Prostate gland (tissue), 2 donors: ENCODE data around the gene GMCL1. TPM values are rescaled to one million over a fixed set of nuclear protein-coding genes. Genes with fewer than 3 reads are reported as not detected.
A peak's percentile ranks its signal among the peaks of the same experiment; 100 is the strongest.

Experiments
- DNase-seq: peaks from one replicate; pipeline ENCODE4 v3.0.0-alpha.2; 2019; ENCODE audit warnings: low spot score
- H3K27ac ChIP-seq, 2 donors: fragments of 200-600 bp; sonication (generic); 2 replicates each; pipeline ENCODE4 v1.5.1; 2017 to 2019
- H3K27me3 ChIP-seq: fragments of 200-600 bp; sonication (generic); replicated peaks from 2 replicates; pipeline ENCODE4 v1.5.1; 2019; ENCODE audit not compliant: insufficient read depth
- H3K36me3 ChIP-seq, 2 donors: fragments of 200-600 bp; sonication (generic); 1 replicate in 1 of 2; 2 replicates in 1 of 2; pipeline versions ENCODE4 v1.5.1 to v1.8.1; 2017 to 2019
- H3K4me1 ChIP-seq: fragments of 200-600 bp; sonication (generic); replicated peaks from 2 replicates; pipeline ENCODE4 v1.5.1; 2019
- H3K4me3 ChIP-seq, 2 donors: fragments of 200-600 bp; sonication (generic); 2 replicates each; pipeline ENCODE4 v1.5.1; 2017 to 2019
- H3K9me3 ChIP-seq: fragments of 200-600 bp; sonication (generic); 2 replicates; pipeline ENCODE4 v1.5.1; 2017
- POLR2A ChIP-seq: fragments of 450-650 bp; IDR thresholded peaks from one replicate; pipeline ENCODE4 v1.6.1; 2016; ENCODE audit warnings: antibody characterized with exemption, mild to moderate bottlenecking
- POLR2AphosphoS5 ChIP-seq: sonication (generic); formaldehyde crosslinking; IDR thresholded peaks from one replicate; pipeline ENCODE4 v1.6.1; 2017; ENCODE audit warnings: antibody characterized with exemption
- WGBS: methylation state at CpG from one replicate; pipeline ENCODE4 v1.1.5; 2018; 5-methylcytosine and 5-hydroxymethylcytosine counted together
- intact Hi-C: fragments of 100-400 bp; cut with DNase I; formaldehyde crosslinking; loops from one replicate; pipeline ENCODE4 v1.14.2; 2022
- total RNA-seq, 2 donors: library from RNA; depleted of rRNA; stranded (reverse); fragments of >200 nt; gene quantifications; one replicate each; pipeline ENCODE4 v1.1.0, GENCODE V29; 2016
- TF ChIP-seq, protein P1 (sequence below), 4 experiments: fragments of 200-600 bp in 2 of 4; fragments of 450-650 bp in 2 of 4; sonication (generic) in 2 of 4; IDR thresholded peaks; 1 replicate in 3 of 4; 2 replicates in 1 of 4; pipeline ENCODE4 v1.5.1; 2016 to 2019; ENCODE audit warnings: antibody characterized with exemption in 4 of 4, mild to moderate bottlenecking in 2 of 4, moderate library complexity in 2 of 4

GMCL1 gene
- total RNA-seq, 2 donors from 2014 or later: 16.4 to 23.6 TPM

DNA sequence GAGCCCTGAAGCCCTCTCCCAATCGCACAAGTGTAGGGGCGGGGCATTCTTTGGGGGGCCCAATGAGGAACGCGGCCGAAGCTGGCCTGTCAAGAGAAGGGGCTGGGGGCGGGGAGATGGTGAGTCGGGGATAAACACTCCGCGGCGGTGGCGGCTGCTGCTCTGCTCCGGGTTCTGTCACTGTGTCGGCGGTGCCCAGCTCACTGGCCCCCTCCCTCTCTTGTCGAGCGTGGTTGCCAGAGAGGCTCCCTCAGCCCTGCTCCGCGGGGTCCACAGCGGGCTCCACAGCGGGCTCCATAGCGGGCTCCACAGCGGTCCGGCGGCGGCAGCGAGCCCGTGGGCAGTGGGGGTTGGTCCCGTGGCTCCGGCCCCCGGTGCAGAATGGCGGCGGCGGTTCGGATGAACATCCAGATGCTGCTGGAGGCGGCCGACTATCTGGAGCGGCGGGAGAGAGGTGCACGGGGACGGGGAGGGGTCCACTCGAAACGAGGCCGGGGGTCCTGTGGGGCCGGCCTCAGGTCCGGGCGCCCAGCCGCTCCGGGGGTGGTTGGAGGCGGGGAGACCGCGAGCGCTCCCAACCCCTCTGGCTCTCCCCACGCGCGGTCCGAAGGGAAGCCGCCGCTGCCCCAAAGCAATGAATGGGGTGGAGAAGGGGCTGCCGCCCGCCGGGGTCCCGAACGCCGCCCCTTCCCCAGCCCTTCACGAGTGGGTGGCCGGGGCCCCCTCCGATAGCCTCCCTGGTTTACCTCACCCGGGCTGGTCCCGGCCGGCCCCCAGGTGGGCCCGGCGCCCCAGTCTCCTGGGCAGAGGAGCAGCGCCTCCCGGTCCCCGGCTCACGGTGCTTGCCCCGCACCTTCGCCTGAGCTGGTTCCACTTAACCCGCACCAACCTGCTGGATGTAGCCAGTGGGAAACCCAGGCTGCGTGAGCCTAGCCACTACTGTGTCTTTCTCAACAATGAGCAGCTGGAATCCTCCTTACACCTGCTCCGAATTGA is 85.8 kb downstream of the GMCL1 start, which contains the start of gene MXD1:
Gene MXD1, plus strand, starts transcription at position 160 of the 996 bp plus-strand sequence. Its CDS starts 222 bp downstream, at position 382.
- 1% methylated on average over 54 of the region's 81 CpGs for WGBS

DNA sequence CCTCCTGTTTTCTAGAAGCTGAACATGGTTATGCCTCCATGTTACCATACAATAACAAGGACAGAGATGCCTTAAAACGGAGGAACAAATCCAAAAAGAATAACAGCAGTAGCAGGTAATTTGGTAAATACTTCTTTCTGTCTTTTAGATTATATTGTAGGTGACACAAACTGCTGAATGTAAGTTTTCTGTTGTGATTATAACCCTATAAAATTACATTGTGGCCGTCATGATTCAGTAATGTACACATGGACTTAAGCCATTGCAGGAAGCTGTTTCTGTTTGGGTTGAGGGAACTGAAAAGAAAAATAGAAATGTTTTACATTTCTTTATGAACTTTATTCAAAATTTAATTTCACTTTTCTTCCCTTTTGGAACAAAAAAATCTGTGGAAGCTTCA is 86.6 kb downstream of the GMCL1 start:
- DNase-seq: no peak
- H3K27me3 ChIP-seq: no peaks in the 10 kb centered on the region

More for the DNA sequence above, 85.8 kb downstream of the GMCL1 start, which contains the start of gene MXD1:
- Histone ChIP-seq H3K27me3 (no peaks in the 10 kb centered on the region), H3K36me3 (no peaks in the 10 kb centered on the region), H3K4me1 (no peaks in the 10 kb centered on the region), H3K27ac (peak within 1 kb of the TSS; percentile 99 to 100), H3K4me3 (peak within 1 kb of the TSS; percentile 88 to 98), H3K9me3 (no peaks in the 10 kb centered on the region)
- TF ChIP-seq, protein P1, sequence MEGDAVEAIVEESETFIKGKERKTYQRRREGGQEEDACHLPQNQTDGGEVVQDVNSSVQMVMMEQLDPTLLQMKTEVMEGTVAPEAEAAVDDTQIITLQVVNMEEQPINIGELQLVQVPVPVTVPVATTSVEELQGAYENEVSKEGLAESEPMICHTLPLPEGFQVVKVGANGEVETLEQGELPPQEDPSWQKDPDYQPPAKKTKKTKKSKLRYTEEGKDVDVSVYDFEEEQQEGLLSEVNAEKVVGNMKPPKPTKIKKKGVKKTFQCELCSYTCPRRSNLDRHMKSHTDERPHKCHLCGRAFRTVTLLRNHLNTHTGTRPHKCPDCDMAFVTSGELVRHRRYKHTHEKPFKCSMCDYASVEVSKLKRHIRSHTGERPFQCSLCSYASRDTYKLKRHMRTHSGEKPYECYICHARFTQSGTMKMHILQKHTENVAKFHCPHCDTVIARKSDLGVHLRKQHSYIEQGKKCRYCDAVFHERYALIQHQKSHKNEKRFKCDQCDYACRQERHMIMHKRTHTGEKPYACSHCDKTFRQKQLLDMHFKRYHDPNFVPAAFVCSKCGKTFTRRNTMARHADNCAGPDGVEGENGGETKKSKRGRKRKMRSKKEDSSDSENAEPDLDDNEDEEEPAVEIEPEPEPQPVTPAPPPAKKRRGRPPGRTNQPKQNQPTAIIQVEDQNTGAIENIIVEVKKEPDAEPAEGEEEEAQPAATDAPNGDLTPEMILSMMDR (IDR thresholded peaks at IDR 0.05): no peak
- TF ChIP-seq POLR2AphosphoS5 (no peak), POLR2A (peak; percentile 99)
- intact Hi-C loops: loop anchor here (1.0 to 5.0 kb wide), 5 partner anchors 157 to 378 kb away; partner anchors contain the start of genes C2orf42, PCBP1 and SNRPG
- DNase-seq: peak; percentile 17

DNA sequence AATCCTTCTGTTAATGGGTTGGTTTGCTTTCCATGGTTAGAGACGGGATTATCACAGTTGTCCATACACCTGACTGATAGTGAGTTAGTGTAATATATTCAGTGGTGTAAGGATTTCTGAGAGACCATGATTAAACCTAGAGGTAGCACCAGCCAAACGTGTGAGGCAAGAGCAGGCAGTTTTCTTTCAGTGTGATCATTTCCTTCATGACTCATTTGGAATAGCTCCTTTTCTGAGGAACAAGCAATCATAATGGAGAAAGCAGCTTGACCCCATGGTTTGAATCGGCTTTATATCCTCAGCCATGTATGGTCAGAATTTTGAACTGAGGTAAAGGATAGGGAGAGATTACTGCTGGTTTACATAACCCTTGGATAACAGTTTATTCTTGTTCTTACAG is 88.4 kb downstream of the GMCL1 start:
- TF ChIP-seq POLR2A: peak; percentile 29
- TF ChIP-seq, protein P1 (IDR thresholded peaks at IDR 0.05): no peak
- peak; percentile 25 for TF ChIP-seq POLR2AphosphoS5
- no peaks in the 10 kb centered on the region for H3K36me3 ChIP-seq
- no peak overlapping the region for H3K27ac ChIP-seq
- H3K4me1 ChIP-seq: no peaks in the 10 kb centered on the region
- no peaks in the 10 kb centered on the region for H3K27me3 ChIP-seq
- 72% methylated on average over 3 of the region's 3 CpGs for WGBS
- H3K9me3 ChIP-seq: no peaks in the 10 kb centered on the region
- no peak overlapping the region for H3K4me3 ChIP-seq
- intact Hi-C loops: no loop called here
- no peak for DNase-seq

More for the DNA sequence above, 86.6 kb downstream of the GMCL1 start:
- Histone ChIP-seq H3K36me3 (no peaks in the 10 kb centered on the region), H3K4me3 (peak overlapping the region; percentile 88 to 98), H3K27ac (peak overlapping the region; percentile 95 to 98), H3K4me1 (no peaks in the 10 kb centered on the region), H3K9me3 (no peaks in the 10 kb centered on the region)
- intact Hi-C loops: no loop called here
- TF ChIP-seq POLR2AphosphoS5 (peak; percentile 34), POLR2A (peak; percentile 25)
- TF ChIP-seq, protein P1 (IDR thresholded peaks at IDR 0.05): no peak
- 25% methylated on average over 2 of the region's 2 CpGs for WGBS

DNA sequence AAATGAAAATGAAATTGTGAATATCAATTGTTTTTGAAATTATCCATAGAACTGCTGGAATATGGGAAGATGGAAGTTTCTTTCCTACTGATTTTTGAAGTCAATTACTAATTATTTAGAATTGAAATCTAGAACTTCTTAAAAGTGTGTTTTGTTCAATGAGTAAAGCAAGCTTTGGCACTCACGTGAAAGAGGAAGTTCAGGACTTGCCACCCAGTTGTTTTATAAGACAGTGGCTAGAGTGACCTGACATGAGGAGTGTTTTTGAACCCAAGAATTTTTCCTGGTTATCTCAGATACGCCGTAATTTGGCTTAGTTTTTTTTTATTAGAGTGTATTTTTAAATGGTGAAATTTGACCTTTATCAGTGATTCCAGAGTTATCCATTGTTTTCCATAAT is 88.9 kb downstream of the GMCL1 start:
- 38% methylated on average over 3 of the region's 3 CpGs for WGBS
- intact Hi-C loops: no loop called here
- Histone ChIP-seq H3K4me1 (no peaks in the 10 kb centered on the region), H3K27ac (no peak overlapping the region), H3K27me3 (no peaks in the 10 kb centered on the region), H3K9me3 (no peaks in the 10 kb centered on the region), H3K4me3 (no peak overlapping the region), H3K36me3 (no peaks in the 10 kb centered on the region)
- no peak for DNase-seq
- TF ChIP-seq POLR2A (no peak), POLR2AphosphoS5 (no peak)
- TF ChIP-seq, protein P1 (IDR thresholded peaks at IDR 0.05): no peak
